HG03064 (cell line): Measurements from ENCODE around the gene LCE3A.
"Not testable (repeated sequence)": the region's sequence is repeated elsewhere in the genome, so short reads cannot be mapped to it uniquely, and the experiment has no call there.

Experiments
- ATAC-seq: cut with Tn5 transposase; IDR thresholded peaks from one replicate; pipeline ENCODE4 v1.9.1; 2021; ENCODE audit warnings: low read depth; ENCODE audit not compliant: unreplicated experiment

The LCE3A gene

GRCh38 chr1:152579526-152579925, 43.4 kb downstream of the LCE3A start:
- ATAC-seq: not testable (repeated sequence)

DNA sequence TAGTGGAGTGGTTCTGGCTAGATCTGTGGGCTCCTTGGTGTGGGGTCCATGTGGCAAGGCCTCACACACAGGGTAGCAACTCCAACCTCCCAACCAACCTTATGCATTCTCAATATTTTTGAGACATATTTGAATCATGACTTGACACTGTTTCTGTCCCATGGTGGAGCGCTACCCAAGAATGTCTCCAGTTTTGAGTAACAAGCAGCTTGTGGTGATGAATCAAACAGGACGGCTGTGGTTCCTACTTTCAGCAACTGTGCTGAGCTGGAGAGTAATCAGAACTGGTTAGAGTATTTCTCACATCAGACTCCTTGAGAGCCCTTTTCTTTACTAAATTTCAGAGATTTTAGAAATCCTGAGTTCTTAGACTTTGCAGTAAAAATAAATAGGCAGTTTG, 45.7 kb downstream of the LCE3A start:
- ATAC-seq: no peak
